Measurements from ENCODE around the gene GLDC. TPM values are rescaled to one million over a fixed set of nuclear protein-coding genes. Genes with fewer than 3 reads are reported as not detected.

GLDC gene
- total RNA-seq, 3 donors from 2014 or later, result 0.38 to 0.63 (median 0.58) TPM

GRCh38 chr9:6640268-6641051, 5.1 kb downstream of the GLDC start:
- Histone ChIP-seq H3K4me1 (ENCODE audit: low read depth) (peaks cover 6% of the 10 kb centered on the region), H3K4me3 (no peak overlapping the region), H3K9me3 (no peaks in the 10 kb centered on the region), H3K36me3 (ENCODE audit: low read depth) (no peaks in the 10 kb centered on the region)
- intact Hi-C loops (cut with DNase I, micrococcal nuclease), result no loop called here
- no peak for TF ChIP-seq CTCF (IDR thresholded peaks at IDR 0.05)
- ATAC-seq (no peak), DNase-seq (no peak)

DNA sequence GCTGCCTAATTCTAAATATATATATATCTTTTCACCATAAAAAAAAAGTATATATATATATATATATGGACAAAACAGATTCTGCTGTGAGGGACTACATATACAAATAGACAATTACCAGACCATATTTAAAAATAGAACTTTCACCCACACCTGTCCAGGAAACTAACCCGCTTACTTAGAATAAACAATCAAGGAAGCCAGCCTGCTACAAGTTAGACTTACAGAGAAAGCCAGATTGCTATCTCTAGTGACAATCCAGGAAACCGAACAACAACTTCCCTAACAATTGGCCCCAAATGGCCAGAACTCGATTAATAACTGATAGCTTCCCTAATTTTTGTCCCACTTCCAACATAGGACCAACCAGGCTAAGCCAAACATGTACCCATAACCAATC, 5.9 kb downstream of the GLDC start:
- intact Hi-C loops (cut with DNase I, micrococcal nuclease), result no loop called here
- Histone ChIP-seq H3K9me3 (no peaks in the 10 kb centered on the region), H3K36me3 (ENCODE audit: low read depth) (no peaks in the 10 kb centered on the region), H3K4me1 (ENCODE audit: low read depth) (peaks cover 1% of the 10 kb centered on the region), H3K4me3 (no peak overlapping the region)
- DNase-seq (no peak), ATAC-seq (no peak)
- no peak for TF ChIP-seq CTCF (IDR thresholded peaks at IDR 0.05)

GRCh38 chr9:6634444-6634843, 11.1 kb downstream of the GLDC start:
- no peaks in the 10 kb centered on the region for H3K36me3 ChIP-seq (ENCODE audit: low read depth)
- no peak overlapping the region for H3K4me3 ChIP-seq
- DNase-seq (no peak), ATAC-seq (no peak)
- H3K4me1 ChIP-seq (ENCODE audit: low read depth), result no peaks in the 10 kb centered on the region
- H3K9me3 ChIP-seq, result no peaks in the 10 kb centered on the region
- intact Hi-C loops (cut with DNase I, micrococcal nuclease), result no loop called here
- no peak for TF ChIP-seq CTCF (IDR thresholded peaks at IDR 0.05)

DNA sequence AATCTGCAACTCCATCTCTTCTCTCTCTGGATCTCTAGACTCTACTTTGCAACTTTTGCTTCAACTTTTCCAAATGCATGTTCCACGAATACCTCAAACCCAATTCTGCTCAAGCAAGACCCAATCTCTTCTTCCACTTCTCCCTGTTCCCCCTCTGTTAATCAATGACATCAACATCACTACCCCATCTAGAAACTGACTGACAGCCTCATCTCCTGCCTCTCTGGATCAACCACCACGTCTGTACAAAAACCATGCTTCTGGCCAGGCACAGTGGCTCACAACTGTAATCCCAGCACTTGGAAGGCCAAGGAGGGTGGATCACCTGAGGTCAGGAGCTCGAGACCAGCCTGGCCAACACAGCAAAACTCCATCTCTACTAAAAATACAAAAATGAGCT, 12.2 kb downstream of the GLDC start:
- DNase-seq, result no peak
- intact Hi-C loops (cut with DNase I, micrococcal nuclease), result no loop called here

DNA sequence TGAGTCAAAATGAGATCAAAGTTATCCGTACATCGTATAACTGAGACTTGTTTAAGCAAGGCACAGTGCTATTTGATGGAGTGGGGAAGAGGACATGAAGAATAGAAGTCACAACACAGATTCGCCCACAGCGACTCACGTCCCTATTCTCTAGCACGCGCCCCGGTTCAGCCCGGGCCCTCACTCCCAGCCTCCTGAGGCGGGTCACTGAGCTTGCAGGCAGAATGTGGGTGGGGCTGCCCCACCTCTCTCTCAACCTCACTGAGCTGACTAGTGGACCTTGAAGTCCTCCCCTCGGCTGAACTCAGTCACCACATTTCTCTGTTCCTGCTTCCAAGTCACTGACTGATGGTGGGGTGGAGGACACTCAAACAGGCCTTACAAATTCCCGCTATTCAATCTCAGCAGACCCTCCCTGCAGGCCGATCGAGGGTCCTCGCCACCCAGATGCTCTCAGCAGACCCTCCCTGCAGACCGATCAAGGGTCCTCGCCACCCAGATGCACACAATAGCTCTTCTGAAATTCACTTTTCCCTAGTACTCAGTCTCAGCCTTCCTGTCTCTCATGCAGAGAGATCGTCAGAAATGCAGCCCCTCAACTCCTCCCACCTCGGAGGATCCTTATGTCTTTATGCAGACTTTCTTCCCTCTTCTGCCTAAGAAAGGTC, 12.9 kb downstream of the GLDC start:
- intact Hi-C loops (cut with DNase I, micrococcal nuclease), result no loop called here
- TF ChIP-seq CTCF (IDR thresholded peaks at IDR 0.05), result no peak
- no peak overlapping the region for H3K4me3 ChIP-seq
- no peaks in the 10 kb centered on the region for H3K36me3 ChIP-seq (ENCODE audit: low read depth)
- DNase-seq, result peak; percentile 29 to 74 (median 34)
- ATAC-seq, result peak; percentile 80
- H3K9me3 ChIP-seq, result no peaks in the 10 kb centered on the region
- H3K4me1 ChIP-seq (ENCODE audit: low read depth), result no peaks in the 10 kb centered on the region

More for the DNA sequence above, 12.2 kb downstream of the GLDC start:
- H3K36me3 ChIP-seq (ENCODE audit: low read depth), result no peaks in the 10 kb centered on the region
- H3K4me3 ChIP-seq, result no peak overlapping the region
- no peak for ATAC-seq
- no peaks in the 10 kb centered on the region for H3K4me1 ChIP-seq (ENCODE audit: low read depth)
- no peaks in the 10 kb centered on the region for H3K9me3 ChIP-seq
- no peak for TF ChIP-seq CTCF (IDR thresholded peaks at IDR 0.05)

Data from mucosa of descending colon (tissue), 3 donors.